HepG2 (cell line): ENCODE results near the gene CAPN9. TPM values are rescaled to one million over a fixed set of nuclear protein-coding genes. Genes with fewer than 3 reads are reported as not detected.

Experiments used
- ATF7-NPFF ChIP-seq: sonication (generic); formaldehyde crosslinking; IDR thresholded peaks from 2 replicates; pipeline ENCODE4 v1.8.1; 2023; ENCODE audit warnings: mild to moderate bottlenecking, low read depth, missing genetic modification reagents, moderate library complexity
- CTCF ChIP-seq: sonication (generic); formaldehyde crosslinking; IDR thresholded peaks from 2 replicates; pipeline ENCODE4 v1.5.0; 2020; ENCODE audit warnings: mild to moderate bottlenecking, missing genetic modification reagents, moderate library complexity
- ETV5 ChIP-seq: IDR thresholded peaks from 2 replicates; pipeline ENCODE4 v1.6.1; 2018; ENCODE audit warnings: missing biosample characterization, missing genetic modification reagents, inconsistent platforms, borderline replicate concordance
- FOXA1 ChIP-seq, 2 experiments: fragments of 450-650 bp in 1 of 2; sonication (generic) in 1 of 2; formaldehyde crosslinking in 1 of 2; IDR thresholded peaks; 2 replicates each; pipeline versions ENCODE4 v1.4.0 to v1.6.1; 2016 to 2020; ENCODE audit warnings: missing genetic modification reagents in 1 of 2
- FOXK2 ChIP-seq: fragments of 450-650 bp; IDR thresholded peaks from 2 replicates; pipeline ENCODE4 v1.6.1; 2016
- GTF3A ChIP-seq: sonication (generic); formaldehyde crosslinking; conservative IDR thresholded peaks from 2 replicates; pipeline ENCODE4 v1.4.0; 2020; ENCODE audit warnings: mild to moderate bottlenecking, missing genetic modification reagents
- HIVEP1 ChIP-seq: sonication (generic); formaldehyde crosslinking; IDR thresholded peaks from 2 replicates; pipeline ENCODE4 v1.4.0; 2020; ENCODE audit warnings: mild to moderate bottlenecking, missing genetic modification reagents
- JUN ChIP-seq: sonication (generic); formaldehyde crosslinking; IDR thresholded peaks from 2 replicates; pipeline ENCODE4 v1.4.0; 2020; ENCODE audit warnings: mild to moderate bottlenecking, missing genetic modification reagents
- JUND ChIP-seq: sonication (generic); formaldehyde crosslinking; IDR thresholded peaks from 2 replicates; pipeline ENCODE4 v1.8.0; 2022; ENCODE audit warnings: mild to moderate bottlenecking, missing genetic modification reagents
- KDM1A ChIP-seq: IDR thresholded peaks from 2 replicates; pipeline ENCODE4 v1.6.1; 2016; ENCODE audit warnings: missing compliant biosample characterization
- NR2F2 ChIP-seq: IDR thresholded peaks from 2 replicates; pipeline ENCODE4 v1.6.1; 2012; ENCODE audit warnings: low read depth, inconsistent platforms, borderline replicate concordance
- PCBP1 ChIP-seq: fragments of 200-400 bp; formaldehyde crosslinking; IDR thresholded peaks from 2 replicates; pipeline ENCODE4 v1.6.1; 2017; ENCODE audit warnings: mild to moderate bottlenecking, low read depth, low read length, borderline replicate concordance
- SSRP1 ChIP-seq: IDR thresholded peaks from 2 replicates; pipeline ENCODE4 v1.6.1; 2016; ENCODE audit warnings: control low read depth
- TGIF2 ChIP-seq: IDR thresholded peaks from 2 replicates; pipeline ENCODE4 v1.6.1; 2016; ENCODE audit warnings: control low read depth, missing compliant biosample characterization
- THAP11 ChIP-seq: IDR thresholded peaks from 2 replicates; pipeline ENCODE4 v1.6.1; 2016; ENCODE audit warnings: missing biosample characterization, missing genetic modification reagents
- THAP9 ChIP-seq: sonication (generic); formaldehyde crosslinking; IDR thresholded peaks from 2 replicates; pipeline ENCODE4; 2020; ENCODE audit warnings: missing genetic modification reagents, mild to moderate bottlenecking, borderline replicate concordance
- U2AF1 ChIP-seq: fragments of 200-400 bp; formaldehyde crosslinking; optimal IDR thresholded peaks from 2 replicates; pipeline ENCODE3; 2017; ENCODE audit warnings: mild to moderate bottlenecking, low read depth, low read length
- ZBTB2 ChIP-seq: sonication (generic); formaldehyde crosslinking; IDR thresholded peaks from 2 replicates; pipeline ENCODE4 v1.8.0; 2022; ENCODE audit warnings: low read depth, missing genetic modification reagents
- ZFP1 ChIP-seq: IDR thresholded peaks from 2 replicates; pipeline ENCODE4 v1.6.1; 2016
- ZGPAT ChIP-seq: IDR thresholded peaks from 2 replicates; pipeline ENCODE4 v1.6.1; 2016; ENCODE audit warnings: mild to moderate bottlenecking
- ZNF446 ChIP-seq: sonication (generic); formaldehyde crosslinking; IDR thresholded peaks from 2 replicates; pipeline ENCODE4 v1.5.0; 2020; ENCODE audit warnings: mild to moderate bottlenecking, missing genetic modification reagents
- ZSCAN5A ChIP-seq: sonication (generic); formaldehyde crosslinking; IDR thresholded peaks from 2 replicates; pipeline ENCODE4 v1.8.0; 2022; ENCODE audit warnings: mild to moderate bottlenecking, missing genetic modification reagents, borderline replicate concordance
- polyA plus RNA-seq, 8 experiments: library from polyadenylated mRNA; depleted of rRNA in 3 of 8; stranded (reverse) in 7 of 8; unstranded in 1 of 8; fragments of >200 nt; fragmentation: Illumina TruSeq in 4 of 8; extraction: Trizol in 4 of 8; gene quantifications; 2 replicates each; pipeline versions ENCODE4 v1.2.1 to v1.2.3, GENCODE V29; 2011 to 2016; ENCODE audit warnings: low read depth in 4 of 8, missing spikeins in 1 of 8, mixed read lengths in 1 of 8; ENCODE audit not compliant: insufficient read depth in 1 of 8
- total RNA-seq, 5 experiments: library from RNA; depleted of rRNA; stranded (reverse); fragments of >200 nt; fragmentation: Illumina TruSeq; extraction: Trizol; gene quantifications; 2 replicates each; pipeline ENCODE4 v1.2.3, GENCODE V29; 2016; ENCODE audit warnings: low read depth in 1 of 5

CAPN9 gene
- total and polyA plus RNA-seq, 2 of the 13 experiments (the other 11 are each of a cell fraction or from before 2014, with no cell fraction given) = 0.04 to 0.31 TPM

GRCh38 chr1:230730977-230731376, 16.2 kb upstream of the CAPN9 start (continued):
- TF ChIP-seq CTCF (CRISPR knock-in tag) = 0 out of 2 replicates have a peak, but pooled peaks have one; percentile 3
- TF ChIP-seq ZSCAN5A (CRISPR knock-in tag) = no peak
- TF ChIP-seq GTF3A (CRISPR knock-in tag) = no peak
- TF ChIP-seq FOXA1 (IDR thresholded peaks at IDR 0.05) = no peak
- TF ChIP-seq FOXA1 (CRISPR knock-in tag; IDR thresholded peaks at IDR 0.05) = peak; percentile 75
- no peak for TF ChIP-seq HIVEP1 (CRISPR knock-in tag)
- no peak for TF ChIP-seq JUND (CRISPR knock-in tag)
- TF ChIP-seq THAP9 (CRISPR knock-in tag) = no peak
- no peak for TF ChIP-seq PCBP1
- no peak for TF ChIP-seq ATF7-NPFF (CRISPR knock-in tag)
- TF ChIP-seq THAP11 (CRISPR knock-in tag) = 0 out of 2 replicates have a peak, but pooled peaks have one; percentile 12
- TF ChIP-seq NR2F2 = peak; percentile 46; the same call in 1 of the 2 replicates
- no peak for TF ChIP-seq ETV5 (CRISPR knock-in tag)
- no peak for TF ChIP-seq SSRP1 (CRISPR knock-in tag)
- no peak for TF ChIP-seq JUN (CRISPR knock-in tag)
- TF ChIP-seq ZGPAT (CRISPR knock-in tag) = no peak
- no peak for TF ChIP-seq ZFP1 (CRISPR knock-in tag)
- no peak for TF ChIP-seq U2AF1
- no peak for TF ChIP-seq ZNF446 (CRISPR knock-in tag)
- no peak for TF ChIP-seq KDM1A (CRISPR knock-in tag)
- no peak for TF ChIP-seq TGIF2
- TF ChIP-seq FOXK2 = no peak
- no peak for TF ChIP-seq ZBTB2
